Kidney (tissue), 14 donors: ENCODE results near the gene NOSIP. TPM values are rescaled to one million over a fixed set of nuclear protein-coding genes. Genes with fewer than 3 reads are reported as not detected.
A peak's percentile ranks its signal among the peaks of the same experiment; 100 is the strongest.

Experiments
- DNase-seq, 5 donors: peaks; one replicate each; pipeline ENCODE4 v3.0.0-alpha.2; 2013 to 2020
- FAIRE-seq: peaks from 2 replicates; lab custom pipeline; 2012; peaks lifted over from hg19 to GRCh38; lab: Jason Lieb, UNC
- H3K27ac ChIP-seq, 2 donors: one replicate each; pipeline ENCODE4 v1.7.0; 2013; ENCODE audit warnings: low read depth in 2 of 2, low read length in 2 of 2, inconsistent platforms in 1 of 2
- H3K27me3 ChIP-seq: one replicate; pipeline ENCODE4 v1.7.1; 2013; ENCODE audit warnings: low read length, inconsistent platforms; ENCODE audit not compliant: control insufficient read depth, insufficient read depth
- H3K36me3 ChIP-seq, 3 donors: one replicate each; pipeline versions ENCODE4 v1.7.0 to v1.7.1; 2013; ENCODE audit warnings: low read length in 3 of 3, control low read depth in 1 of 3, inconsistent platforms in 1 of 3; ENCODE audit not compliant: insufficient read depth in 3 of 3, control insufficient read depth in 2 of 3
- H3K4me1 ChIP-seq, 3 donors: one replicate each; pipeline versions ENCODE4 v1.7.0 to v1.7.1; 2013; ENCODE audit warnings: low read length in 3 of 3, inconsistent platforms in 1 of 3, low read depth in 1 of 3; ENCODE audit not compliant: control insufficient read depth in 2 of 3, insufficient read depth in 2 of 3
- H3K4me3 ChIP-seq, 3 donors: one replicate each; pipeline versions ENCODE4 v1.7.0 to v1.8.1; 2013; ENCODE audit warnings: low read length in 3 of 3, control low read depth in 1 of 3, inconsistent platforms in 1 of 3
- H3K9ac ChIP-seq, 3 donors: one replicate each; pipeline versions ENCODE4 v1.7.0 to v1.7.1; 2013; ENCODE audit warnings: low read length in 3 of 3, control low read depth in 1 of 3, inconsistent platforms in 1 of 3
- H3K9me3 ChIP-seq, 3 donors: one replicate each; pipeline versions ENCODE4 v1.7.0 to v1.7.1; 2013; ENCODE audit warnings: low read length in 3 of 3, control low read depth in 1 of 3, inconsistent platforms in 1 of 3; ENCODE audit not compliant: control insufficient read depth in 2 of 3, insufficient read depth in 1 of 3
- intact Hi-C: fragments of 100-400 bp; cut with DNase I; formaldehyde crosslinking; loops from one replicate; pipeline ENCODE4 v1.11.1; 2022
- polyA plus RNA-seq: library from polyadenylated mRNA; stranded (reverse); fragments of 350-450 nt; fragmentation: Illumina TruSeq; extraction: RNeasy Lipid Tissue Mini Kit (QIAGEN cat#74804); gene quantifications from one replicate; pipeline ENCODE4 v1.2.3, GENCODE V29; 2014; ENCODE audit warnings: low read depth, low replicate concordance; ENCODE audit not compliant: insufficient read depth
- total RNA-seq: library from RNA; stranded (reverse); fragmentation: NEBNext Ultra II Directional; extraction: Animal tissue kit (Norgen Biotek cat#: 25700); gene quantifications from one replicate; pipeline ENCODE4 v1.2.1, GENCODE V29; 2021
- TF ChIP-seq, protein P1 (sequence below): IDR thresholded peaks from 3 replicates; pipeline ENCODE4 v1.5.1; 2012; ENCODE audit warnings: mild to moderate bottlenecking, moderate library complexity, borderline replicate concordance; ENCODE audit not compliant: insufficient read depth; ENCODE audit errors: extremely low read depth
- donor health status: control.
- donor health status: control.
- donor health status: control.
- donor health status: control.
- donor health status: control.
- donor health status: DM: yes; HTN: yes; CAD: no.
- donor health status: Normal renal cell carcinoma (clear cell type).

Gene NOSIP
- total and polyA plus RNA-seq, 2 donors from 2014 or later: 52.8 to 122 TPM

DNA sequence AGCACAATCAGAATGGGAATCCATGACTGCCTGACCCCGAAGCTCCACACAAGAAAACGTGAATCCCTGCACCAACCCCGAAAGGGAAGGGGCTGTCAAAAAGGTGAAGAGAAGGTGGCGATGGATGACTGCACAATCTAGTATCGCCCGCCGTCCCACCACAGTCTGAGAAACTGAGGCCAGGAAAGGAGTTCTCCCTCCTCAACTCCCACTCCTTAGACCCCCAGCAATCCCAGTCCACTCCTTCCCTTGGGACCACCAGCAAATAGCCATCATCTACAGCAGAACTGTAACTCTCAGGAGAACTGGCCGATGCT is 451 bp downstream of the NOSIP start:
- Histone ChIP-seq H3K27me3 (no peaks in the 10 kb centered on the region), H3K9ac (peak overlapping the region; percentile 31 to 98 (median 62)), H3K9me3 (no peaks in the 10 kb centered on the region), H3K4me3 (peak overlapping the region; percentile 74 to 97 (median 77)), H3K27ac (peak overlapping the region in 1 of 2 donors; percentile 60), H3K4me1 (peaks cover 0 to 5% (median 4%) of the 10 kb centered on the region in 3 donors), H3K36me3 (peaks cover 0 to 5% (median 0%) of the 10 kb centered on the region in 3 donors)
- FAIRE-seq: no peak
- DNase-seq: no peak
- TF ChIP-seq, protein P1, sequence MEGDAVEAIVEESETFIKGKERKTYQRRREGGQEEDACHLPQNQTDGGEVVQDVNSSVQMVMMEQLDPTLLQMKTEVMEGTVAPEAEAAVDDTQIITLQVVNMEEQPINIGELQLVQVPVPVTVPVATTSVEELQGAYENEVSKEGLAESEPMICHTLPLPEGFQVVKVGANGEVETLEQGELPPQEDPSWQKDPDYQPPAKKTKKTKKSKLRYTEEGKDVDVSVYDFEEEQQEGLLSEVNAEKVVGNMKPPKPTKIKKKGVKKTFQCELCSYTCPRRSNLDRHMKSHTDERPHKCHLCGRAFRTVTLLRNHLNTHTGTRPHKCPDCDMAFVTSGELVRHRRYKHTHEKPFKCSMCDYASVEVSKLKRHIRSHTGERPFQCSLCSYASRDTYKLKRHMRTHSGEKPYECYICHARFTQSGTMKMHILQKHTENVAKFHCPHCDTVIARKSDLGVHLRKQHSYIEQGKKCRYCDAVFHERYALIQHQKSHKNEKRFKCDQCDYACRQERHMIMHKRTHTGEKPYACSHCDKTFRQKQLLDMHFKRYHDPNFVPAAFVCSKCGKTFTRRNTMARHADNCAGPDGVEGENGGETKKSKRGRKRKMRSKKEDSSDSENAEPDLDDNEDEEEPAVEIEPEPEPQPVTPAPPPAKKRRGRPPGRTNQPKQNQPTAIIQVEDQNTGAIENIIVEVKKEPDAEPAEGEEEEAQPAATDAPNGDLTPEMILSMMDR: no peak
- intact Hi-C loops: no loop called here

GRCh38 chr19:49579193-49579592 is 1.2 kb downstream of the NOSIP start:
- H3K4me1 ChIP-seq: peaks cover 0 to 5% (median 4%) of the 10 kb centered on the region in 3 donors

DNA sequence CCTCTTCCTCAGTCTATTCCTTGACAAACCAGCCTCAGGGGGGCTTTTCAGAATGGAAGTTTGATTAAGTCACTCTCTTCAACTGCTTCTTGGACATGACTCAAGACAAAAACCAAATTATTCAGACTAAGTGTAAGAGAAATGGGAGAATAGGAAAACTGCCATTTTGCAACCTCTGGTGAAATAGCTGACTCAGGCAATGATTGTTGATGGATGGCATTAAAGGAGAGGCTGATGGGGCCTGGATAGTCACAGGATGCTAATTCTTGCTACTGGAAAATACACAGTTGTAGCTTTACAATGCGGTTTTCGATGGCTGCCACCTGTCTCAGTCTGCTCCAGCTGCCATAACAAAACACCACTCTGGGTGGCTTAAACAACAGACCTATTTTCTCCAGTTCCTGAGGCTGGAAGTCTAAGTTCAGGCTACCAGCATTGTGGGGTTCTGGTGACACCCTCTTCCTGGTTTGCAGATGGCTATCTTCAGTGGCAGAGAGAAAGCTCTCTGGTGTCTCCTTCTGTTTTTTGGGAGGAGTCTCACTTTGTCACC is 6.1 kb downstream of the NOSIP start:
- Histone ChIP-seq H3K9ac (no peak overlapping the region), H3K36me3 (peaks cover 0 to 11% (median 3%) of the 10 kb centered on the region in 3 donors), H3K27me3 (no peaks in the 10 kb centered on the region), H3K4me1 (peaks cover 0 to 9% (median 7%) of the 10 kb centered on the region in 3 donors), H3K27ac (no peak overlapping the region), H3K9me3 (no peaks in the 10 kb centered on the region), H3K4me3 (no peak overlapping the region)
- TF ChIP-seq, protein P1: no peak
- intact Hi-C loops: no loop called here
- FAIRE-seq (no peak), DNase-seq (no peak)

More at GRCh38 chr19:49579193-49579592, 1.2 kb downstream of the NOSIP start:
- H3K9ac ChIP-seq: peak overlapping the region in 1 of 3 donors; percentile 35
- H3K36me3 ChIP-seq: peaks cover 0 to 9% (median 3%) of the 10 kb centered on the region in 3 donors
- TF ChIP-seq, protein P1: no peak
- H3K9me3 ChIP-seq: no peaks in the 10 kb centered on the region
- FAIRE-seq (no peak), DNase-seq (no peak)
- H3K27ac ChIP-seq: no peak overlapping the region
- H3K27me3 ChIP-seq: no peaks in the 10 kb centered on the region
- peak overlapping the region in 1 of 3 donors; percentile 97 for H3K4me3 ChIP-seq
- intact Hi-C loops: no loop called here
